ENCODE data around the gene TLE3.

Gene TLE3

DNA sequence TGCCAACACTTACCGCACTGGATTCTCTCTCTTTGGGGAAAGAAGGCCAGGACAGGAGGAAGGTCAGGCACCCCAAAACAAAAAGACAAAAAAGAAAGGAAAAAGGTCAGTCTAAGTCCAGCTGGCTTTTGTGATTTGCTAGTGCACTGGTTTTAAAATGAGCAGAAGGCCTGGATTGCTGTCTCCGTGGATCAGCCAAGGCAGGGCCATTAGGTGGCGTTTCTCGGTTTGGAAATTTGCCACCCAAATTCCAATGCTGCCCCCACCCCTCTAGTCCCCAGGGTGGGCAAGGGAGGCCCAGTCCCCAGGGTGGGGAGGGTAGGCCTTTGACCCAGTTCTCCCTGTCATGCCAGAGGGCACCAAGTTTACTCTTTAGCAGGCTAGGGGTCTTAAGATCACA, 33.3 kb downstream of the TLE3 start:
- H3K4me3 ChIP-seq (ENCODE audit: low read depth, low read length): no peak overlapping the region
- no peak for DNase-seq (ENCODE audit: low read depth)
- TF ChIP-seq, protein P1, sequence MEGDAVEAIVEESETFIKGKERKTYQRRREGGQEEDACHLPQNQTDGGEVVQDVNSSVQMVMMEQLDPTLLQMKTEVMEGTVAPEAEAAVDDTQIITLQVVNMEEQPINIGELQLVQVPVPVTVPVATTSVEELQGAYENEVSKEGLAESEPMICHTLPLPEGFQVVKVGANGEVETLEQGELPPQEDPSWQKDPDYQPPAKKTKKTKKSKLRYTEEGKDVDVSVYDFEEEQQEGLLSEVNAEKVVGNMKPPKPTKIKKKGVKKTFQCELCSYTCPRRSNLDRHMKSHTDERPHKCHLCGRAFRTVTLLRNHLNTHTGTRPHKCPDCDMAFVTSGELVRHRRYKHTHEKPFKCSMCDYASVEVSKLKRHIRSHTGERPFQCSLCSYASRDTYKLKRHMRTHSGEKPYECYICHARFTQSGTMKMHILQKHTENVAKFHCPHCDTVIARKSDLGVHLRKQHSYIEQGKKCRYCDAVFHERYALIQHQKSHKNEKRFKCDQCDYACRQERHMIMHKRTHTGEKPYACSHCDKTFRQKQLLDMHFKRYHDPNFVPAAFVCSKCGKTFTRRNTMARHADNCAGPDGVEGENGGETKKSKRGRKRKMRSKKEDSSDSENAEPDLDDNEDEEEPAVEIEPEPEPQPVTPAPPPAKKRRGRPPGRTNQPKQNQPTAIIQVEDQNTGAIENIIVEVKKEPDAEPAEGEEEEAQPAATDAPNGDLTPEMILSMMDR (IDR thresholded peaks at IDR 0.05; ENCODE audit: low read depth, low read length, missing control alignments): no peak

DNA sequence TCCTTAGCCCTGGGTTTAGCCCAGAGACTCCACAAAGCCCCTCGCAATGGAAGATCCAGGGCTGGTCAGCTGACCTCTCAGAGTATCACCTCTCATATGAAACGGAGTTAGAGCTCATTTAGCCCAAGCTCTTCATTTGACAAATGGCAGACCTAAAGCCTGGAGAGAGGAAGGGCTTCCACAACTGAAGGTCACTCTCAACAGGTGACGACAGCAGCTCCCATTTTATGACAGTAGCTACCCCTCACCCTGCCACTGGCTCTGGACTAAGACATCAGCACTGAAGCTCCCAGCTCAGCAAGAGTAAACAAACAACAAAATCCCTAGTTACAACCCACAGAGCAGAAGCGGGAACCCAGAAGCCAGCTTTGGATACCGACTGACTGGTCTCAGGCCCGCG, 33.7 kb downstream of the TLE3 start:
- TF ChIP-seq, protein P1 (IDR thresholded peaks at IDR 0.05; ENCODE audit: low read depth, low read length, missing control alignments): no peak
- H3K4me3 ChIP-seq (ENCODE audit: low read depth, low read length): no peak overlapping the region
- DNase-seq (ENCODE audit: low read depth): no peak

DNA sequence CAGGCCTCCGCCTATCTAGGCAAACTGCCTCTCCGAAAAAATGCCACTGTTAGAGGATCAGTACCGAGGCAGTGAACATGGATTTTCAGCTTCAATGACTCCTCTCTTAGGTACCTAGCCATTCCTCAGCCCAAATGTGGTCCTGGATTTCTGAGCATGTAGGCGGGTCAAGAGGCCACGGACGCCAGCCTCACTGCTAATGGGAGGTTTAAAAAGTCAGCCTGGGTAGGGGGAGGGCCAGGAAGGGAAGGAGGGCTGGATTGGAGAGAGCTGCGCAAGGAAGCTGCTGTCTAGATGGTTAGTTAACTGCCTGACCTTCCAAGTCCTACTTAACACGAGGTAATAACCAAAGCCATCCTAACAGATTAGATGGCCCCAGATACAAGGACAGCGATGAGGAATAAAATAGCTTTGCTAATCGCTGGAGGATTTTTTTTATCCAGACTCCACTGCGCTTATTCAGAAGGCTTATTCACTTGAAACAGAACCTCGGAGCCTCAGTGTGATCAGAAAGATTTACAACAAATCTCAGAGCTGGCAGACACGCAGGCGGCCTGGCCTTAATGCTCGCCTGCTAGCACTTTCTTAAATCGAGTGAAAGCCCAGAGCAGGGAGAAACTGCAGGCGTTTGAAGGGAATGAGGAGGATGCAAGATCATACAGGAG, 34.3 kb downstream of the TLE3 start:
- no peak for DNase-seq (ENCODE audit: low read depth)
- H3K4me3 ChIP-seq (ENCODE audit: low read depth, low read length): no peak overlapping the region
- TF ChIP-seq, protein P1 (IDR thresholded peaks at IDR 0.05; ENCODE audit: low read depth, low read length, missing control alignments): no peak

DNA sequence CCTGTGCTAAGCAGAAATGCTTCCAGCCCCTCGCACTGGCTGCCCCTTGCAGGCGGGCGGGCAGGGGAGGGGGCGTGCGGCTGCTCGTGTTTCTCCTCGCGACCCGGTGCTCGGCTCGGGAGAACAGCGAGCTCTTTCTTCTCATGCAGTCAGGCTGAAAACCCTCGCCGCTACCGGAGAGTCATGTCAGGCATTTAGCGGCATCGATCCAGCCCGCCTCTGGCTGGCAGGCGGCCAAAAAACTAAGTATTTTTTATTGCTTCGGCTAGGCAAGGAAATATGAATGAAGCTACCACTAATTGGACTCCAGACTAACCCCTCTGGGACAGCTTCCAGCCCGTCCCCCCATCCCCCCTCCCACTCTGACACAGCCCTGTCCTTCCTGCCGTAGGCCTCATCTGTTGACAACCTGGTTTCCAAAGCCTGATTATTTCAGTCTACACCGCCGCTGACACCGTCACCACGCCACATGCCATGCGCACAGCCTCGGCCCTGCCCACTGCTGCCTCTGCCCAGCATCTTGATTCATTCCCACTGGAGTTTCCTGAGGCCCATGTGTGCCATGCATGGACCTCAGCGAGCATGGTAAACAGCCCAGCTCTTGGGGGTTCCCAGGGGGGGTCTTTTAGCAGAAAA, 35.3 kb downstream of the TLE3 start:
- no peak for DNase-seq (ENCODE audit: low read depth)
- TF ChIP-seq, protein P1 (IDR thresholded peaks at IDR 0.05; ENCODE audit: low read depth, low read length, missing control alignments): no peak
- no peak overlapping the region for H3K4me3 ChIP-seq (ENCODE audit: low read depth, low read length)

DNA sequence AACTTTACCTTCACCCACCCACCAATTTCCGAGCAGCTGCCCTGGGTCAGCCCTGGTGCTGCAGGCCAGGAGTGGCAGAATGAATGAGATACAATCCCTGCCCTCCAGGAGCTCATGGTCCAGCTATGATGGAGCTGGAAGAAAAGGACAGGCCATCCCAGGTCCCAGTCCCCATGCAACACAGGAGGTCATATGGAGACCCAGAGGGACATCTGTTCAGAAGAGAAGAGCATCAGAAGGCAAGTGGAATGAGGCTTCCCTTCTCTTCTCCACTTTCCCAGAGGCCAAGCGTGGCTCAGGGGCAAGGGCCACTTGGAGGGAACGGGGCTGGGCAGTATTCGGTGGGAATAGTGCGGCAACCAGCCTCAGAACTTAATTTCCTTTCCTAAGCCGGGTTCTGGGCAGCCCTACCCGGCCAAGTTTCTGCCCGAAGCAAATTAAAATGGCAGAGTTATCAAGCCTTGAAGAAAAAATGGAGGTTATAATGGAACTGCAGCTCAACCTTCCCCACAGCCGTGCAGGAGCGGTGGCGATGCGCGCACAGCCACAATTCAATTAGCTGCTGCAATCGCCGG, 35.9 kb downstream of the TLE3 start:
- TF ChIP-seq, protein P1 (IDR thresholded peaks at IDR 0.05; ENCODE audit: low read depth, low read length, missing control alignments): no peak
- DNase-seq (ENCODE audit: low read depth): no peak
- no peak overlapping the region for H3K4me3 ChIP-seq (ENCODE audit: low read depth, low read length)

DNA sequence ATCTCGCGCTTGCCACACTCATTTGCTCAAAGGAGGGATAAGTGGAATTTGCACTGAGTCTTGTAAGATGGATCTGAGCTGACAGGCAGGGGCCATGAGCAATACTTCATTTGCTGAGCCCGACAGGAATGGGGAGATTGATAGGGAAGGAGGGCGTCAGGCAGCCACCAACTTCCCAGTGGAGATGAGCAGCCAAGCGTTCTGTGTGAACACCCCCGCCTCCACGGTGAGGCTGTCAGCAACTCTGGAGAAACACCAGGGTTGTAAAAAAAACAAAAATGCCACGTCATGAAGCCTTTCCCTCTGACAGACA, 36.8 kb downstream of the TLE3 start:
- DNase-seq (ENCODE audit: low read depth): no peak
- TF ChIP-seq, protein P1 (IDR thresholded peaks at IDR 0.05; ENCODE audit: low read depth, low read length, missing control alignments): no peak
- no peak overlapping the region for H3K4me3 ChIP-seq (ENCODE audit: low read depth, low read length)
